ELR (cell line): ENCODE measurements around the gene RHBDL3.

ENCODE experiments used
- DNase-seq: peaks from one replicate; pipeline ENCODE4 v3.0.0-alpha.2; 2015; ENCODE audit warnings: low read depth

Gene RHBDL3

DNA sequence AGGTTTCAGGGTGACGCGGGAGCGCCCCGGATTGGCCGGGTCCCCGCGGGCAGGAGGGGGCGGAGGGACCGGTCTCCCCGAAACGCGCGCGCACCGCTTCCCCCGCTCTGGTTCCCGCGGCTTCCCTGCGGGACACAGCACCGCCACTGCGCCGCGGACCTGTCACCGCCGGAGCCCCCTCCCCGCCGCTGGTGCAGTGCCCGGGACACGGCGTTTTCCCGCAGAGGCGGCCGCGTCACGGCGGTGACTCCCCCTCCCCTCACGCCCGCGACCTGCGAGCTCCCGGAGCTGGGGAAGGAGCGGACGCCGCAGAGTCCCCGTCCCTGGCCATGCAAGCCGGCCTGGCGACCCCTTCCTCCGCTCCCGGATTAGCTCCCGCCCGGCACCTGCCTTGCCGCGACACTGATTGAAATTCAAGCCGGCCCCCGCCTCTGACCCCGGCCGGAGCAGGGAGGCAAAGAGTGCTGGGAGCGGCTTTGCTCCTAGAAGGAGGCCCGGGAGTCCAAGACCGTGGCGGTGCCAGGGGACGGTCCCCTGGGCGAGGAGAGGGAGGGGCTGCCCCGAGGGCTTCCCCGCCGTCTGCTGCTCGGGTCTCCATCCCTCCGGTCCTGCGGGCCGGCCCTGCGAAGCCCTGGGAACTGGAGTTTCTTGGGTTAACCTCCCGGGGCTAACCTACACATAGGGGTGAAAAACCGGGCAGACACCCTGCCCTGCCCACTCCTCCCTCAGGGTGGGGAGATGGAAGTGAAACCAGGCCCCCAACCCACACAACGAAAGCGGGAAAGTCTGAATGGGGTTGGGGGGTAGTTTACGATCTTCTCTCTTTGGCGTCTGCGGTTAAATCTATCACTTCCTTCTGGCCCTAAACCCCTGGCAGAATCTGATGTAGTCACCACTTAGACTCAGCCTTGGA is 1.0 kb downstream of the RHBDL3 start:
- DNase-seq: no peak

DNA sequence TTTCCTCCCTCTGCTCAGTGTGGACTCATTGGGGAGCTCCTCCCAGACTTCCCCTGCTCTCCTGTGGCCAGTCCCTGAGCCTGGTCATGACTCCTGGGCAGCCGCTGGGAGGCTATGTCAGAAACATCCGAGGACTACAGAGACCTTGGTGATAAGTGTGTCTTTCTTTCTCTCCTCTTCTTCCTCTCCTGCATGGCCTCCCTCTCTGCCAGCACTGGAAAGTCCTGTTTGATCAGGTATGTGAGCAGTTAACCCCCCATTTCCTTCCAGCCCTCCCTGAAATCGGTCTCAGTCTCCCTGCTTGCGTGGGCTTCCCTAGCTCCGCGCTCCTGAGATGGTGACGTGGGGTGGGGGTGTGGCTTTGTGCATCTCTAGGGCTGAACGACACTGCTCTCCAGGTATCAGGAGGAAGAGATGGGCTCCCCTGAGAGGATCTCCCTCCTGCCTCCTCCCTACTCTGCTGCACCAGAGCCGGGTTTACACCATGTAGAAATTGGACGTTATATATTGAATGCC is 2.1 kb downstream of the RHBDL3 start:
- DNase-seq: peak; percentile 58

DNA sequence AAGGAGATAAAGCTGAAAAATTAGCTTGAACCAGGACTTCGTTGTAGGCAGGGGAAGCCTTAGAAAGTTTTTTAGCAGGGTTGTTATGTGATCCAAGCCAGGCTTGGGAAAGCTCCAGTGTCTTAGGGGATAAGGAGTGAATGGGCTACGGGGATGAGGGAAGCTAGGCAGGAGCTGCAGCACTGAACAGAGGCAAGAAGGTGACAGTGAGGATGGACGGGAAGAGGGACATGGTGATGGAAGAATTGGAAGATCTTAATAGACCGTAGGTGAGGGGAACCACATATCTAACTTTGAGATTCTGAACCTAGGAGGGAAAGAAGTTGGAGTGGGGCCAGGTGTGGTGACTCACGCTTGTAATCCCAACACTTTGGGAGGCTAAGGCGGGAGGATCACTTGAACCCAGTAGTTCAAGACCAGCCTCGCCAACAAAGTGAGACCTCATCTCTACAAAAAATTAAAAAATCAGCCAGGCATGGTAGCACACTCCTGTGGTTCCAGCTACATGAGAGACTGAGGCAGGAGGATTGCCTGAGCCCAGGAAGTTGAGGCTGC is 3.2 kb downstream of the RHBDL3 start:
- no peak for DNase-seq

DNA sequence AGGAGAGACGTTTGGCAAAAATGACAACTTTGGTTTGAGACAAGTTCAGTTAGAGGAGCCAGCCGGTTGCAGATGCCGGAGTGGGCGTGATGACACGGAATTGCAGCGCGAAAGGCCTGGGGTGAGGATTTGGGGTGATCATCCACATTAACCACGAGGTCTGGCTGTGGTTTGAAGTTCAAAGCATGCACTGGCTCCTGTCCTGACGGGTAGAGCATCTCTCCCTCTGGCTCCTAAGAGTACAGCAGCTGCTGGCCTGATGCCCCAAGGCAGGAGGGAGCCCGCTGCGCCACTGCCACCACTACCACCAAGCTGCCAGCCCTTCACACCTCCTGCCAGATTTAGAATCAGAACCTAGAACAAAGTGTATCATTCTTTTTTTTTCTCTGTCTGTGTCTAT is 3.7 kb downstream of the RHBDL3 start:
- DNase-seq: no peak

DNA sequence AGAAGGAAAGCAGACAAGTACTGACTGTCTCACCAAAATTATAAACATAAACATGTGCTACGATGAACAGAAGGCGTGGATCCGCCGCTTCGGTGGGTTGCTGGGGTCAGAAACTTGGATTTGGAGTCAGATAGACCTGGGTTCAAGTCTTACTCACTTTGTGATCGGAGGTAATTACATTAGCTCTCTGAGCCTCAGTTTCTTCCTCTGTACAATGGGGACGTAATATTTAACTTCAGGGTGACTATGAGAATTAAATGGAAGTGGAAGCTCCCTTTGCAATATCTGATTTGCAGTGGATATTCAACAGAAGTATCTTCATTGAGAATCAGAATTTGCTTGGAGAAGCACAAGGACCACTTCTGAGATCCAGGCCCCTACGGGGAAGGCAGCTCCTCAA is 6.2 kb downstream of the RHBDL3 start:
- no peak for DNase-seq

DNA sequence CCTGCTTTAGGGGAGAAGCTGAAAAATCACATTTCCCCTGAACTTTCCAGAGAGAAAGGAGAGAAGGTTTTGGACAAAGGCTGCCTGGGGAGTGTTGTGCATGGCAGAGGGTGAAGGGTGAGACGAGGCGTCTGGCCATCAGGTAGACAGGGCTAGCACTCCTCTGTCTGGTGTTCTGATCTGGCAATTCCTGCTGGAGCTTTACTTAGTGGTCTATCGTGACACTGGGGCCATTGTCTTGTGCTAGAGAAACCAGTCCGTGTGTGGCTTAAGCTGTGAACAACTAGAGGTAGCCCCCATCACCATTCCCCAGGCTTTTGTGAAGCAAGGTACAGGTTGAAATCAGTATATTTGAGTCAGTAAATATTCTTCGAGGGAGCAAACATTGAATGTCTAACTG is 8.5 kb downstream of the RHBDL3 start:
- no peak for DNase-seq

DNA sequence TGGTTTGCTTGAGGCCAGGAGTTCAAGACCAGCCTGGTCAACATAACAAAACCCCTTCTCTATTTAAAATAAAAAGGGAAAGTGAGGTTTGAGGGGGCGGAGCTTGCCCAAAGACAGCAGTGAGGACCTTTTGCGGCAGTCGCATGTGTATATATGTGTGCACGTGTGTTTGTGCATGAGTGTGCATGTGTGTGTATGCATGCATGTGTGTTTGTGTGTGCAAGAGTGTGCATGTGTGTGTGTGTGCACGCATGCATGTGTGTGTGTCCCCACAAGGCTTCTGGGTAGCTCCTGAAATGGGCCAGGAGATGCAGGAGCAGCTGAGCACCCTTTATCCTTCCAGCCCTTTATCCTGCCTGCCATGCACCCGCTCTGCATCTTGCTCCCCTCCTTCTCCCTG is 9.0 kb downstream of the RHBDL3 start:
- no peak for DNase-seq

DNA sequence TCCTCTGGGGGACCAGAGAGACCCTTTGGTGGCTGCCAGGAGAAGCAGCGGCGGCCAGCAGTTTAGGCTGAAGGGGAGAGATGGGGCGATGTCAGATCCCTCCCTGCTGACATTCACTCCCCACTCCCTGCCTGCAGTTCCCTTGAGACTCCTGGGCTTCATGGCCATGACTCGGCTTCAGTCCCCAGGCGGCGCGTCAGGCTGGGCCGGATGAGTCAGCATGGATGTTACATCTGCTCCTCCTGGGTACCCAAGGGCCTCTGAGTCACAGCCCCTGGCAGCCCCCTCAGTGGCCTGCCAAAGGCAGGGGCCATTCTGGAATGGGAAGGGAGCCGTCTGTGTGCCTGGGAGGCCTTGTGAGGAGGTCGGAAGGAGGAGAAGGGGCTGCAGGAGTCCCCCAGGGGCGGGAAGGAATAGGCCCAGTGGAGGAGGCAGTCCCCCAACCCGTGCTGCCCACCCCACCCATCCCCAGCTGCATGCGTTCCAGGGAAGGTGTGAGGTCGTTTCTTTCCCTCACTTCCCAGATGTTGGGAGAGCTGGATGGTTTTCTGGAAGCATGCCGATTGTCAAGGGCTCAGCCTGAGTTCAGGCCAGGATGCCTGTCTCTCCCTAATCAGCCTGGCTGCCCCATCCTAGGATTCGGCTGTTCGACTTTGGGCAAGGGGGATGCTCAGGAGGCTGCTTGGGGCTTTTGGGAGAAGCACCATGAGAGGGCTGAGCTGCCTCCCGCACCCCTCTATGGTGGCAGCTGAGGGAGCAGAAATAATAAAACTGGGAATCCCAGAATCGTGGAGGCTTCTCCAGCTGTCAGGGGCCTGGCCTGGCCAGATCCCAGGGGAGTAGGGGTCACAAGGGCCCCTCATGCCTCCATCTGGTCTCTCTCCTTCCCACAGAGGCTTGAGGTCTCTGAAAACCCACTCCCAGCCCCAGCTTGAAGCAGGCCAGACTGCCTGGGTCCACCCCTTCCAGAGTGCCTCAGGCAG is 9.7 kb downstream of the RHBDL3 start:
- DNase-seq: peak; percentile 96

DNA sequence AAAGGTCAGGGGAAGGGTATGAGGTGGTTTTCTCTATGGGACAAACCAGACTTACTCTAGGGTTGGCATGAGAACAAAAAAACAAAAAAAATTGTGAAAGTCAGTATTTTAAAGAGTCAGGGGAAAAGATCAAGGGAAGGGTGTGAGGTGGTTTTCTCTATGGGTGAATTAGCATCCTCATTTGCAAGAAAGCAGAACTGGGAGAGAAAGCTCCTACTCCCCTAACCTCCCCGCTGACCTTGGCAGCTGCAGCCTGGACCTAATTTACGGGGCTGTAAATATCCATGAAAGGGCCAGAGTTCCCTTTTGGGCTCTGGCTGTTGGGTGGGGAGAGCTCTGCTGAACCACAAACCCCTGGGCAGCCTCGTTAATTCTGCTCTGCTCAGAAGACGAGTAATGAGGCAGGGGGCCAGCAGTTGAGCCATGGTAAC is 10.6 kb downstream of the RHBDL3 start:
- no peak for DNase-seq

DNA sequence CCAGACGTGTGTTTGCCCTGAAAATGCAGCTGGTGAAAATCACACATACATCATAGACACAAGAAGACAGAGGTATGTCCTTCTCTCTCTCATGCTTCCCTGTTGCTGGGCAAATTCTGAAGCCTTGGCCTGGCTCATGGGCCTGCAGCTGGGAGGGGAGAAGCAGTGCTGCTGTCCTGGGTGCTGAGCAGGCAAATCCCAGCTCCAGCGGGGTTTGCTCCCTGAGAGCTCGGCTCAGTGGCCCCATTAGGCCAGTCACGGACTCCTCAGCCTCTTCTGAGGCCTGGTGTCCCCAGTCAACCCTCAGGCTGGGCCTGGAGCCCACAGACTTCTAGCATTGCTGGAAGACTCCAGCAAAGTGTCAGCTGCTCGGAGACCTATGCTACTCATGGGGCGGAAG is 11.7 kb downstream of the RHBDL3 start:
- no peak for DNase-seq

DNA sequence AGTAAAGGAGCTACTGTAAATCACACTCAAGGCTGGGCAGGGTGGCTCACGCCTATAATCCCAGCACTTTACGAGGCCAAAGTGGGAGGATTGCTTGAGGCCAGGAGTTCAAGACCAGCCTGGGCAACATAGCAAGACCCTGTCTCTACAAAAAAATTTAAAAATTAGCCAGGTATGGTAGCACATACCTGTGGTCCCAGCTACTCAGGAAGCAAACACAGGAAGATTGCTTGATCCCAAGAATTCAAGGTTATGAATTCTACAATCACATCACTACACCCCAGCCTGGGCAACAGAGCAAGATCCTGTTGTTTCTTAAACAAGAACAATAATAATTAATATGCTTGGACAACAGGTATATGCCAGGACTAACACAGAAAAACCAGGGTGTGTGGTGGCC is 13.2 kb downstream of the RHBDL3 start:
- no peak for DNase-seq

DNA sequence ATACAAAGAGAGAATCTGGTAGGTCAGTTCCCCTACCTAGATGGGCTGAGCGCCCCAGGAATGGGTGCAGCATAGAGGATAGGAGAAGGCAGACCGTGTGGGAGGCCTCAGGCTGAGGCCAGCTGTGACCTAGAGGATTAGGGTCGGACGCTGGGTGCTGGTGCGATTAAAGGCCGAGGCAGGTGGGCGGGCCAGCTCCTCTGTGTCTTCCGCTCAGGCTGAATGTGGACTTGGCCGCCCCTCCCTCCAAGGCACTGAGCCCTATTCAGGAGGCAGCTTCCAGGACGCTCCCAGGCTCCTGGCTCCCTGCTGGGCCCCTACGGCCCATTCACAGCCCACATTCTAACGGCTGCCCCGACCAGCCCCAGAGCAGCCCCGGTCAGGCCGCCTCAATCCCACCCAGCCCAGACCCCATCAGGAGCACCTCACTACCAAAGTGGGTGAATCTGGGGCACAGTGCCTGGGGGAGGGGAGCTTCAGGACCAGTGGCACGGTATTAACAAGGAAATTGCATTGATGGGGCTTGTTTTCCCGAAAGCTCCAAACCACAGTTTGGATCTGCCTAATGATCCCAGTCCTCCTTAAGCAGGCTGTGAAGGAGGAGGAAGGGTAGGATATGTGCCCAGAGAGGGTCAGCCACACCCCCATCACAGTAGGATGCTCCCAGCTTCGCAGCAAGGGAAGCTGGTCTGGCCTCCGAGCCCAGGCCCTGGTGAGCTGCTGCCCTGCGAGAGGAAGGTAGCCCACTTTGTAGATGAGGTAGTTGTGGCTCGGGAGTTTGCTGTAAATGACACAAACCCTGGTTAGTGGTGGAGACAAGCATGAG is 14.5 kb downstream of the RHBDL3 start:
- DNase-seq: no peak

DNA sequence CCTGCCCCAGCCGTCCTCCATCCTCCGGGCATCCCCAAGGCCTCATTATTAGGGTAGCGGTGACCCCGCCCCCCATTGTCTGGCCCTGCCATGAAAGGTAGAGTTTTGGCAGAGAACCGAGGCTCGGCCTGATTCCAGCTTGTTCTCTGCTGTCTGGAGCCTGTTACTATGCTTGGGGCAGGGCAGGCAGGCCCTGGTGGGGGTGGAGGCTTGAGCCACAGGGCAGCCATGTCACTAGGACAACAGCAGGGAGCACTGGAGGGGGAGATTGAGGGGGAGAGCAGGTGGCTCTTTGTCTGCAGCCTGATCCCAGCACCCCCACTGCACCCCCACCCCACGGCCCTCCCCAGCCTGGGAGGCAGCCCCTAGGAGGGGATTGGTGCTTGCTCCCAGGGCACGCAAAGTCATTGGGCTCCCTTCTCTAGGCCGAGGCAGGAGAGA is 15.4 kb downstream of the RHBDL3 start:
- no peak for DNase-seq

DNA sequence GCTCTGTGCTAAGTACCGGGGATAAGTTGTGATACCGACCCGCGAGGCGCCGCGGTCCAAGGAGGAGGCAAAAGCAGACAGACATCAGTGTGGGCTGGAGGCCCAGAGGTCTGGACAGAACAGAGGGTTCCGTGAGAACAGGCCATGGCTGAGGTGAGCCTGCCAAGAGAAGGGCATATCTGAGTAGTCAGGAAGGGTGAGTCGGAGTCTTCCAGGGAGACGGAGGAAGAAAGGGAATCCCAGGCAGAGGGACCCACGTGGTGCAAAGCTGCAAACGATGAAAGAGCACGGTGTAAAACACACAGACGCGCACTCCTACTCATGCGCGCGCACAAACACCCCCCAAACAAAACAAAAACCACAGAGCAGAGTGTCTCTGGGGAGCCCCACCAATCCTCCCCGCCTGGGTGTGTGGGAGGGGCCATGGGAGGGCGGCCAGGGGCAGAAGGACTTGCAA is 18.1 kb downstream of the RHBDL3 start:
- peak; percentile 53 for DNase-seq

DNA sequence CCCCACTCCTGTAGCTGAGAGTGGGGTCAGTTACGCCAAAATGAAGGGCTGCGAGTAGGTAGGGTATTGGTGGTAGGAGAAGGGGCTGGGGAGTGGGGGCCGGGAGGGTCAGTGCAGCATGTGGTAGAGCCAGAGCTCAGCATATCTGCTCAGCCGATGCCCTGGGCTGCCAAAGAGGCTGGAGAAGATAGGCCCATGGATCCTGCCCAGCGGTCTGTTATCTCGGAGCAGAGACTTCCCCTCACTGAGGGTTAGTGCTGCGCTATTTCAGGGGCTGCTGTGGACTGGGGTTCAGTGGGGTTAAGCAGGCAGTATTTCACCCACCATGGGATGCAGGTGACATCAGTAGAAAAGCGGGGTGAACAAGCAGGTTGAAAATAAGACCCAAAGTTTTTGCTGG is 19.7 kb downstream of the RHBDL3 start:
- no peak for DNase-seq

DNA sequence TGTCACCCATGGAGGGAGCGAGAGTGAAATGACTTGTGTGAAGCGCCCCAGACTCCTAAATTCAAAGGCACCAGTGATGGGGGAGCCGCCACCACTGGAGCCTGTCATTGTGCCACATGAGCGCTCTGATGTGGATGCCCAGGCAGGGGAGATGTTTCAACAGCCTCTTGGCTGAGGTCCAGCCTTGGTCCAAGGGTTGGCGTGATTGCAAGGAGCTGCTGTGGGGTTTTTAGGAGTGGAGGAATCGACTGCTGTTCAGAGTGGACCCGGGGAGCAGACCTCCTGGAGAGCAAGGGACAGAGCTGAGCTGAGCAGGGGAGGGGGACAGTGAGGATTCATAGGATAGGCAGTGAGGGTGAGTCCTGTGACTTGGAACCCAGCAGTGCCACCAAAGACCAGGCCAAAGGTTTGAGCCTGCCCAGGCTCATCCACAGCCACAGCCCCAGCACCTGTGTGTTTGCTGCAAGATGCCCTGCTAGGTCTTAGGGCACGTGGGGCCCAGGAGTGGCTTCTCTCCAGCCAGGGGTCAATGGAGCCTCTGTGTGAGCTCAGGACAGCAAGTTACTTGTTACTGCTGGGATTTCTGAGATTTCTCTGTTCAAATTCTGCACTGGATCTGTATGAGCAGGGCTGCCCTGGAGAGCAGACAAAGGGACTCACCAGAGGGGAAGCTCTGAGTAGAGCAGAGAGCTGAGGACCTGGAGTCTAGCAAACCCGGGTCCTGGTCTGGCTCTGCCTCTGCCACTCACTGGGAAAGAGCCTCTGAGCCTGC is 20.3 kb downstream of the RHBDL3 start:
- DNase-seq: no peak

DNA sequence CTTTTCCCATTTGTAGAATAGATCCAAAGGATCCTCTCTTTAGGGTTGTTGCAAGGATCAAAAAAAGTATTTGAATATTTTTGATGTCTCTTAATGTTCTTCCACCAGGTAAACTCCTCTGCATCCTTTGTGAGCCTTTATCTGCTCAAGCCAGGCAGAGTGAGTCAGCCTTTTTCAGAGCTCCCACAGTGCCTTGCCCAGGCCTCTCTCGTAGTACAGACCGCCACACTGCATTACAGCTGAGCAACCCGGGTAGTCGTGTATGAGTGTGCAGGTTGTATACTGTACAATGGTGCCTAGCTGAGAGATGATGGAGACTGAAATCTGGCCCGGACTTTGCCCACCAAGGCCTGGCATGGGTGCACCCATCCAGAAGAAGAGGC is 20.9 kb downstream of the RHBDL3 start:
- no peak for DNase-seq

DNA sequence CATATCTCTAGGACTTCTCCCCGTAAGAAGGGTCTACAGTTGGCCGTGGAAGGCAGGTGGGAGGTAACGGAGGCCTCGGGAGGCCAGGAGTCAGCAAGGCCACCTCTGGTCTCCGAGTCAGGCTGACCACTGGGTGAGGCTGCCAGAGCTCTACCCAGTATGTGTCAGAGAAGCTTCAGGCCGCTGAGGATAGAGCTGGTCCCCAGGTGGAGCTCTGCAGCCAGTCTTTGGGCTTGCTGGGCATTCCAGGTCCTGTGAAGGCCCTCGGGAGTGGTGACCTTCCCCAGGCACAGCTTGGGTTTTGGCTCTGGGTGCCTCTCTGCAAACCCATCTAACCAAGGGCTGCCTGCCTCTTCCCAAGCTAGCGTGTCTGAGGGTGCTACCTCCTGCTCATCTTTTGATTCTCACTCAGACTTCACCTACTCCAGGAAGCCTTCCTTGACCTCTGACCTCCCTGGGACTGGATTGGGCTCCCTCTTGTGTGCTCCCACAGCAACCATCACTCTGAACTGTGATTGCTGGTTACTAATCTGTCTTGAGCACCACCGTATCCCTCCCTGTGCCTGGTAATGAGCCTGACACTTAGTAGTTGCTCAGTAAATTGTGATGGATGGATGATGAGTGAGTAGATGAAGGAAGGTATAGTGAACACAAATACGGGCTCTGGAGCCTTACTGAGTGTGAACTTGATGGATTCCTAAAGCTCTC is 22.3 kb downstream of the RHBDL3 start:
- no peak for DNase-seq

DNA sequence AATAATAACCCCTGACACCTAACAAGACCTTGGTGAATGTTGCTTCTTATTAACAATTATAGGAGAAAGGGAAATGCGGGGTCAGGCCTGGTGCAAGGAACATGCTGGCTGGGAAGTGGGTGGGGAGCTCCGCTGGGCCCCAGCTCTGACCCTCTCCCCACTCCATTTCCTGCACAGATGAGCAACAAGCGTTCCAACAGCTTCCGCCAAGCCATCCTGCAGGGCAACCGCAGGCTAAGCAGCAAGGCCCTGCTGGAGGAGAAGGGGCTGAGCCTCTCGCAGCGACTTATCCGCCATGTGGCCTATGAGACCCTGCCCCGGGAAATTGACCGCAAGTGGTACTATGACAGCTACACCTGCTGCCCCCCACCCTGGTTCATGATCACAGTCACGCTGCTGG is 23.0 kb downstream of the RHBDL3 start:
- no peak for DNase-seq
